Posterior vena cava (tissue), 2 donors: ENCODE measurements around the gene FPGT. TPM values are rescaled to one million over a fixed set of nuclear protein-coding genes. Genes with fewer than 3 reads are reported as not detected.
"Not testable (repeated sequence)": the region's sequence is repeated elsewhere in the genome, so short reads cannot be mapped to it uniquely, and the experiment has no call there.

Experiments
- DNase-seq: peaks from one replicate; pipeline ENCODE4 v3.0.0-alpha.2; 2020; ENCODE audit warnings: low spot score
- intact Hi-C, 2 donors: fragments of 100-400 bp; cut with DNase I; formaldehyde crosslinking; loops; one replicate each; pipeline versions ENCODE4 v1.14.1 to v1.14.2; 2022 to 2023
- total RNA-seq, 2 donors: library from RNA; stranded (reverse); fragmentation: NEBNext Ultra II Directional; extraction: Animal tissue kit (Norgen Biotek cat#: 25700); gene quantifications; one replicate each; pipeline ENCODE4 v1.2.1, GENCODE V29; 2021
- donor health status: DM: yes; HTN: yes; CAD: no.
- donor health status: DM: yes; HTN: yes; CAD: no.

FPGT gene
- total RNA-seq, 2 donors from 2014 or later = 16.6 to 22.6 TPM

DNA sequence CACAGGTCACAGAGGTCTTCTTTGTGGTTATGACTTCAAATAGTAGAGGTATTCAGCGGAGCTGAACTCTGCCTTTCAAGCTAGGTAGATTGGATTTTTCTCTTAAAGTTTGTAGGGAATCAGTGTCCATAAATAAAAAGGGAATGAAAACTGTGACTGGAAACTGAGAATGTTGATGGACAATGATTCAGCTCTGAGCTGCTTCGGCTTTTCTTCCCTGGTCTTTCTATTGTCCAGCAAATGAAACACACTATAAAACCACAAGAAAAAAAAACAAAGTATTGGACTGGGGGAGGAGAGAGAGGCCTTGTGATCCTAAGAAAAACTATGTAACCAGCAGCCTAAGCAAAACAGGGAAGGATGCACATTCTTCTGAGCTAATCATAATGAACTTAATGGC lies 48.3 kb downstream of the FPGT start:
- no peak for DNase-seq
- intact Hi-C loops = no loop called here

DNA sequence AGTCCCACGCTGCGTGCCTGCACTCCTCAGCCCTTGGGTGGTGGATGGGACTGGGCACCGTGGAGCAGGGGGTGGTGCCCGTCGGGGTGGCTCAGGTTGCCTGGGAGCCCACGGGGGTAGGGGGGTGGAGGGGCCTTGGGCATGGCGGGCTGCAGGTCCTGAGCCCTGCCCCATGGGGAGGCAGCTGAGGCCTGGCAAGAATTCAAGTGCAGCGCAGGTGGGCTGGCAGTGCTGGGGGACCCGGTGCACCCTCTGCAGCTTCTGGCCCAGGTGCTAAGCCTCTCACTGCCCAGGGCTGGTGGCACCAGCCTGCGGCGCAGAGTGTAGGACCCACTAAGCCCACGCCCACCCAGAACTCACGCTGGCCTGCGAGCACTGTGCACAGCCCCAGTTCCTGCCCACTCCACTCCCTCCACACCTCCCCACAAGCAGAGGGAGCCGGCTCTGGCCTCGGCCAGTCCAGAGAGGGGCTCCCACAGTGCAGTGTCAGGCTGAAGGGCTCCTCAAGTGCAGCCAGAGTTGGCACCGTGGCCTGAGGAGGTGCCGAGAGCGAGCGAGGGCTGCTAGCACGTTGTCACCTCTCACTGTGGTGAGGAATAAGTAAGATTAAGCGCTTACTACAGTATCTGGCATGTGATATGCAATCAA lies 50.0 kb downstream of the FPGT start:
- peak; percentile 58 for DNase-seq
- intact Hi-C loops = no loop called here

DNA sequence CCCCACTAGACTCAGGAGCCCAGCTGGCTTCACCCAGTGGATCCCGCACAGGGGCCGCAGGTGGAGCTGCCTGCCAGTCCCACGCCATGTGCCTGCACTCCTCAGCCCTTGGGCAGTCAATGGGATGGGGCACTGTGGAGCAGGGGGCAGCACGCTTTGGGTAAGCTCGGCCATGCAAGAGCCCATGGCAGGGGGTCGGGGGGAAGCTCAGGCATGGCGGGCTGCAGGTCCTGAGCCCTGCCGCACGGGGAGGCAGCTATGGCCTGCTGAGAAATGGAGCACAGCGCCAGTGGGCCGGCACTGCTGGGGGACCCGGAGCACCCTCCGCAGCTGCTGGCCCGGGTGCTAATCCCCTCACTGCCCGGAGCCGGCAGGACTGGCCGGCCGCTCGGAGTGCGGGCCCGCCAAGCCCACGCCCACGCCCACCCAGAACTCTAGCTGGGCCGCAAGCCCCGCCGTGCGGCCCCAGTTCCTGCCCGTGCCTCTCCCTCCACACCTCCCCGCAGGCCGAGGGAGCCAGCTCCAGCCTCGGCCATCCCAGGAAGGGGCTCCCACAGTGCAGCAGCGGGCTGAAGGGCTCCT lies 55.3 kb downstream of the FPGT start:
- peak; percentile 72 for DNase-seq
- intact Hi-C loops = not testable (repeated sequence)

Other genes with a start within 250 kb of the FPGT start
- gene LRRIQ3, start 66 bp upstream of the FPGT start, total RNA-seq = under 1 TPM; 0.37 to 0.71 TPM
- gene TNNI3K, start 37.1 kb downstream of the FPGT start, total RNA-seq = 1 to 10 TPM; 5.2 to 6.4 TPM